ENCODE measurements around the gene HIPK2.

HIPK2 gene

GRCh38 chr7:139586286-139586685 lies 191.5 kb downstream of the HIPK2 start:
- no peak for DNase-seq (ENCODE audit: low spot score)

GRCh38 chr7:139585042-139585441 lies 192.8 kb downstream of the HIPK2 start:
- no peak for DNase-seq (ENCODE audit: low spot score)

- peak; percentile 34 for DNase-seq (ENCODE audit: low spot score)
Observed at GRCh38 chr7:139583826-139584553, 193.8 kb downstream of the HIPK2 start.

GRCh38 chr7:139582671-139583155 lies 195.1 kb downstream of the HIPK2 start:
- DNase-seq (ENCODE audit: low spot score), result peak; percentile 21

GRCh38 chr7:139582130-139582650 lies 195.6 kb downstream of the HIPK2 start:
- DNase-seq (ENCODE audit: low spot score), result peak; percentile 36

- no peak for DNase-seq (ENCODE audit: low spot score)
Observed at GRCh38 chr7:139580435-139580834, 197.4 kb downstream of the HIPK2 start.

- DNase-seq (ENCODE audit: low spot score), result peak; percentile 24
Observed at GRCh38 chr7:139576179-139576973, 201.4 kb downstream of the HIPK2 start.

- peak; percentile 31 for DNase-seq (ENCODE audit: low spot score)
Observed at GRCh38 chr7:139575338-139575680, 202.5 kb downstream of the HIPK2 start.

- peak; percentile 24 for DNase-seq (ENCODE audit: low spot score)
Observed at GRCh38 chr7:139574618-139575337, 203.0 kb downstream of the HIPK2 start.

GRCh38 chr7:139573871-139574270 lies 203.9 kb downstream of the HIPK2 start:
- peak; percentile 29 for DNase-seq (ENCODE audit: low spot score)

- DNase-seq (ENCODE audit: low spot score), result peak; percentile 42
Observed at GRCh38 chr7:139572704-139573385, 205.0 kb downstream of the HIPK2 start.

- no peak for DNase-seq (ENCODE audit: low spot score)
Observed at GRCh38 chr7:139572071-139572470, 205.7 kb downstream of the HIPK2 start.

- DNase-seq (ENCODE audit: low spot score), result no peak
Observed at GRCh38 chr7:139571651-139572050, 206.1 kb downstream of the HIPK2 start.

GRCh38 chr7:139571190-139571589 lies 206.6 kb downstream of the HIPK2 start:
- peak; percentile 44 for DNase-seq (ENCODE audit: low spot score)

- no peak for DNase-seq (ENCODE audit: low spot score)
Observed at GRCh38 chr7:139570626-139571025, 207.2 kb downstream of the HIPK2 start.

GRCh38 chr7:139570119-139570518 lies 207.7 kb downstream of the HIPK2 start:
- peak; percentile 58 for DNase-seq (ENCODE audit: low spot score)

- peak; percentile 32 for DNase-seq (ENCODE audit: low spot score)
Observed at GRCh38 chr7:139568813-139569490, 208.8 kb downstream of the HIPK2 start.

GRCh38 chr7:139568346-139568675 lies 209.5 kb downstream of the HIPK2 start:
- DNase-seq (ENCODE audit: low spot score), result no peak

GRCh38 chr7:139567647-139568345 lies 210.0 kb downstream of the HIPK2 start:
- peak; percentile 24 for DNase-seq (ENCODE audit: low spot score)

Data from ecto neural progenitor cell (in vitro differentiated cells).